SK-N-SH treated with all-trans-retinoic acid at 6 μM for 48 hours (cell line): ENCODE results near the gene C6orf120.

ENCODE experiments used
- ARNTL ChIP-seq: fragments of 450-650 bp; formaldehyde crosslinking; IDR thresholded peaks from 2 replicates; pipeline ENCODE4 v1.5.0; 2020; ENCODE audit warnings: low read depth, mild to moderate bottlenecking, moderate library complexity, borderline replicate concordance
- CSDC2 ChIP-seq: fragments of 250-450 bp; sonication (Bioruptor Pico); IDR thresholded peaks from 2 replicates; pipeline ENCODE4 v1.5.0; 2020; ENCODE audit warnings: mild to moderate bottlenecking, moderate library complexity
- ESRRG ChIP-seq: fragments of 250-450 bp; sonication (Bioruptor Pico); IDR thresholded peaks from 2 replicates; pipeline ENCODE4 v1.6.1; 2021; ENCODE audit warnings: mild to moderate bottlenecking
- GLIS3 ChIP-seq: fragments of 250-450 bp; sonication (Bioruptor Pico); IDR thresholded peaks from 2 replicates; pipeline ENCODE4 v1.5.0; 2020; ENCODE audit warnings: mild to moderate bottlenecking, moderate library complexity
- ISL1 ChIP-seq: fragments of 250-450 bp; sonication (Bioruptor Pico); IDR thresholded peaks from 2 replicates; pipeline ENCODE4 v2.1.2; 2022; ENCODE audit warnings: mild to moderate bottlenecking, moderate library complexity
- SNAI2 ChIP-seq: fragments of 250-450 bp; sonication (Bioruptor Pico); IDR thresholded peaks from 2 replicates; pipeline ENCODE4 v1.5.0; 2020; ENCODE audit warnings: mild to moderate bottlenecking, moderate library complexity
- TOX ChIP-seq: fragments of 250-450 bp; sonication (Bioruptor Pico); IDR thresholded peaks from 2 replicates; pipeline ENCODE4 v1.8.0; 2021; ENCODE audit warnings: mild to moderate bottlenecking, moderate library complexity, borderline replicate concordance
- ZC3H10 ChIP-seq: fragments of 250-450 bp; sonication (Bioruptor Pico); IDR thresholded peaks from 2 replicates; pipeline ENCODE4 v1.5.1; 2021; ENCODE audit warnings: mild to moderate bottlenecking, moderate library complexity
- ZFP3 ChIP-seq: fragments of 250-450 bp; sonication (Bioruptor Pico); IDR thresholded peaks from 2 replicates; pipeline ENCODE4 v1.5.0; 2020; ENCODE audit warnings: mild to moderate bottlenecking, moderate library complexity
- ZFP30 ChIP-seq: fragments of 450-650 bp; formaldehyde crosslinking; IDR thresholded peaks from 2 replicates; pipeline ENCODE4 v1.5.0; 2022; ENCODE audit warnings: mild to moderate bottlenecking, moderate library complexity
- TF ChIP-seq, protein P1 (sequence below): fragments of 250-450 bp; sonication (Bioruptor Pico); IDR thresholded peaks from 2 replicates; pipeline ENCODE4 v1.5.1; 2020; ENCODE audit warnings: low read depth, mild to moderate bottlenecking, moderate library complexity
- TF ChIP-seq, protein P2 (sequence below): fragments of 250-450 bp; sonication (Bioruptor Pico); IDR thresholded peaks from 2 replicates; pipeline ENCODE4 v1.8.0; 2020; ENCODE audit warnings: mild to moderate bottlenecking, moderate library complexity, borderline replicate concordance
- TF ChIP-seq, protein P3 (sequence below): fragments of 250-450 bp; sonication (Bioruptor Pico); IDR thresholded peaks from 2 replicates; pipeline ENCODE4 v1.5.0; 2020; ENCODE audit warnings: mild to moderate bottlenecking, moderate library complexity

DNA sequence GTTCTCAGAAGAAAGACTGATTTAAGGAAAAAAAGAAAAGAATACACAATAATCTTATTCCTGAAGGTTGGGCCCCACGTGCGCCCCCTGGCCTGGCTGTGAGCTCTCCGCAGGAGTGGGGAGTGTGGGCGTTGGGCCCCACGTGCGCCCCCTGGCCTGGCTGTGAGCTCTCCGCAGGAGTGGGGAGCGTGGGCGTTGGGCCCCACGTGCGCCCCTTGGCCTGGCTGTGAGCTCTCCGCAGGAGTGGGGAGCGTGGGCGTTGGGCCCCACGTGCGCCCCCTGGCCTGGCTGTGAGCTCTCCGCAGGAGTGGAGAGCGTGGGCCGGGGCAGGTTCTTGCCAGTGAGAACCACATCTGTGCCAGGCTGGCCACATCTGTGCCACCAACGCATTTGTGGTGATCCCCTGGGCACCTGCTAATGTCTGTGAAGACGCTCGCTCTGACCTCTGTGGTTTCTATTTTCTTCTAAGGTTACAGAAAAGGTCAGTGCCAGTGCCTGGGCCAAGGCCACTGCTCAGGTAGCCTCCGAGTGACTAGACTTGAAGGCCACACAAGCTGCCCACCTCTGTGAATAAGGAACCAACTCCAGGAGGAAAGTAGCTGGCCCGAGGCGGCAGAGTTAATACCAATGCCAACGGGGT, 41.1 kb upstream of the C6orf120 start:
- TF ChIP-seq TOX (no peak), ESRRG (no peak), ZFP3 (CRISPR knock-in tag) (no peak), CSDC2 (CRISPR knock-in tag) (no peak), ARNTL (no peak), GLIS3 (CRISPR knock-in tag) (no peak), ZC3H10 (CRISPR knock-in tag) (no peak), ZFP30 (no peak), ISL1 (no peak), SNAI2 (CRISPR knock-in tag) (no peak)
- TF ChIP-seq, protein P1, sequence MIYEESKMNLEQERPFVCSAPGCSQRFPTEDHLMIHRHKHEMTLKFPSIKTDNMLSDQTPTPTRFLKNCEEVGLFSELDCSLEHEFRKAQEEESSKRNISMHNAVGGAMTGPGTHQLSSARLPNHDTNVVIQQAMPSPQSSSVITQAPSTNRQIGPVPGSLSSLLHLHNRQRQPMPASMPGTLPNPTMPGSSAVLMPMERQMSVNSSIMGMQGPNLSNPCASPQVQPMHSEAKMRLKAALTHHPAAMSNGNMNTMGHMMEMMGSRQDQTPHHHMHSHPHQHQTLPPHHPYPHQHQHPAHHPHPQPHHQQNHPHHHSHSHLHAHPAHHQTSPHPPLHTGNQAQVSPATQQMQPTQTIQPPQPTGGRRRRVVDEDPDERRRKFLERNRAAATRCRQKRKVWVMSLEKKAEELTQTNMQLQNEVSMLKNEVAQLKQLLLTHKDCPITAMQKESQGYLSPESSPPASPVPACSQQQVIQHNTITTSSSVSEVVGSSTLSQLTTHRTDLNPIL (CRISPR knock-in tag) = no peak
- TF ChIP-seq, protein P2, sequence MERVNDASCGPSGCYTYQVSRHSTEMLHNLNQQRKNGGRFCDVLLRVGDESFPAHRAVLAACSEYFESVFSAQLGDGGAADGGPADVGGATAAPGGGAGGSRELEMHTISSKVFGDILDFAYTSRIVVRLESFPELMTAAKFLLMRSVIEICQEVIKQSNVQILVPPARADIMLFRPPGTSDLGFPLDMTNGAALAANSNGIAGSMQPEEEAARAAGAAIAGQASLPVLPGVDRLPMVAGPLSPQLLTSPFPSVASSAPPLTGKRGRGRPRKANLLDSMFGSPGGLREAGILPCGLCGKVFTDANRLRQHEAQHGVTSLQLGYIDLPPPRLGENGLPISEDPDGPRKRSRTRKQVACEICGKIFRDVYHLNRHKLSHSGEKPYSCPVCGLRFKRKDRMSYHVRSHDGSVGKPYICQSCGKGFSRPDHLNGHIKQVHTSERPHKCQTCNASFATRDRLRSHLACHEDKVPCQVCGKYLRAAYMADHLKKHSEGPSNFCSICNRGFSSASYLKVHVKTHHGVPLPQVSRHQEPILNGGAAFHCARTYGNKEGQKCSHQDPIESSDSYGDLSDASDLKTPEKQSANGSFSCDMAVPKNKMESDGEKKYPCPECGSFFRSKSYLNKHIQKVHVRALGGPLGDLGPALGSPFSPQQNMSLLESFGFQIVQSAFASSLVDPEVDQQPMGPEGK = no peak
- TF ChIP-seq, protein P3, sequence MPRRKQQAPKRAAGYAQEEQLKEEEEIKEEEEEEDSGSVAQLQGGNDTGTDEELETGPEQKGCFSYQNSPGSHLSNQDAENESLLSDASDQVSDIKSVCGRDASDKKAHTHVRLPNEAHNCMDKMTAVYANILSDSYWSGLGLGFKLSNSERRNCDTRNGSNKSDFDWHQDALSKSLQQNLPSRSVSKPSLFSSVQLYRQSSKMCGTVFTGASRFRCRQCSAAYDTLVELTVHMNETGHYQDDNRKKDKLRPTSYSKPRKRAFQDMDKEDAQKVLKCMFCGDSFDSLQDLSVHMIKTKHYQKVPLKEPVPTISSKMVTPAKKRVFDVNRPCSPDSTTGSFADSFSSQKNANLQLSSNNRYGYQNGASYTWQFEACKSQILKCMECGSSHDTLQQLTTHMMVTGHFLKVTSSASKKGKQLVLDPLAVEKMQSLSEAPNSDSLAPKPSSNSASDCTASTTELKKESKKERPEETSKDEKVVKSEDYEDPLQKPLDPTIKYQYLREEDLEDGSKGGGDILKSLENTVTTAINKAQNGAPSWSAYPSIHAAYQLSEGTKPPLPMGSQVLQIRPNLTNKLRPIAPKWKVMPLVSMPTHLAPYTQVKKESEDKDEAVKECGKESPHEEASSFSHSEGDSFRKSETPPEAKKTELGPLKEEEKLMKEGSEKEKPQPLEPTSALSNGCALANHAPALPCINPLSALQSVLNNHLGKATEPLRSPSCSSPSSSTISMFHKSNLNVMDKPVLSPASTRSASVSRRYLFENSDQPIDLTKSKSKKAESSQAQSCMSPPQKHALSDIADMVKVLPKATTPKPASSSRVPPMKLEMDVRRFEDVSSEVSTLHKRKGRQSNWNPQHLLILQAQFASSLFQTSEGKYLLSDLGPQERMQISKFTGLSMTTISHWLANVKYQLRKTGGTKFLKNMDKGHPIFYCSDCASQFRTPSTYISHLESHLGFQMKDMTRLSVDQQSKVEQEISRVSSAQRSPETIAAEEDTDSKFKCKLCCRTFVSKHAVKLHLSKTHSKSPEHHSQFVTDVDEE = no peak
